ENCODE measurements around the gene DNAH9.

The DNAH9 gene

GRCh38 chr17:11780621-11781020, 182.4 kb downstream of the DNAH9 start:
- no peak for DNase-seq

GRCh38 chr17:11786711-11787438, 188.6 kb downstream of the DNAH9 start:
- DNase-seq, result no peak

GRCh38 chr17:11795906-11796305, 197.6 kb downstream of the DNAH9 start:
- no peak for DNase-seq

- no peak for DNase-seq
Observed at GRCh38 chr17:11797803-11798202, 199.5 kb downstream of the DNAH9 start.

- no peak for DNase-seq
Observed at GRCh38 chr17:11803231-11803969, 205.1 kb downstream of the DNAH9 start.

GRCh38 chr17:11805138-11805537, 206.9 kb downstream of the DNAH9 start:
- DNase-seq, result no peak

- DNase-seq, result no peak
Observed at GRCh38 chr17:11805952-11806351, 207.7 kb downstream of the DNAH9 start.

- no peak for DNase-seq
Observed at GRCh38 chr17:11807606-11808005, 209.3 kb downstream of the DNAH9 start.

- DNase-seq, result no peak
Observed at GRCh38 chr17:11813278-11813677, 215.0 kb downstream of the DNAH9 start.

GRCh38 chr17:11813871-11814270, 215.6 kb downstream of the DNAH9 start:
- no peak for DNase-seq

- no peak for DNase-seq
Observed at GRCh38 chr17:11814655-11815262, 216.5 kb downstream of the DNAH9 start.

- no peak for DNase-seq
Observed at GRCh38 chr17:11816409-11816808, 218.1 kb downstream of the DNAH9 start.

- DNase-seq, result no peak
Observed at GRCh38 chr17:11823862-11824261, 225.6 kb downstream of the DNAH9 start.

GRCh38 chr17:11825572-11826209, 227.4 kb downstream of the DNAH9 start:
- DNase-seq, result no peak

GRCh38 chr17:11832401-11833137, 234.3 kb downstream of the DNAH9 start:
- no peak for DNase-seq

- DNase-seq, result no peak
Observed at GRCh38 chr17:11836508-11836907, 238.2 kb downstream of the DNAH9 start.

GRCh38 chr17:11840052-11840451, 241.8 kb downstream of the DNAH9 start:
- DNase-seq, result no peak

GRCh38 chr17:11840831-11841230, 242.6 kb downstream of the DNAH9 start:
- DNase-seq, result no peak

- no peak for DNase-seq
Observed at GRCh38 chr17:11848330-11848729, 250.1 kb downstream of the DNAH9 start.

- DNase-seq, result no peak
Observed at GRCh38 chr17:11852231-11852630, 254.0 kb downstream of the DNAH9 start.

- no peak for DNase-seq
Observed at GRCh38 chr17:11852912-11853311, 254.6 kb downstream of the DNAH9 start.

GRCh38 chr17:11853321-11854151, 255.3 kb downstream of the DNAH9 start:
- no peak for DNase-seq

Measured in inflammatory macrophage treated with lipopolysaccharide for 1 hour (primary cell).